ENCODE measurements around the gene RNF126.

GRCh38 chr19:678791-679388, 15.9 kb upstream of the RNF126 start:
- TF ChIP-seq GATA2 (IDR thresholded peaks at IDR 0.05; ENCODE audit: low read depth, low read length) (no peak), GATA3 (IDR thresholded peaks at IDR 0.05; ENCODE audit: low read depth, low read length) (no peak)

Data from SH-SY5Y (cell line).